Endothelial cell of umbilical vein (primary cell): ENCODE results near the gene PSME4. TPM values are rescaled to one million over a fixed set of nuclear protein-coding genes. Genes with fewer than 3 reads are reported as not detected.

Experiments used
- BruUV-seq: library from RNA; stranded (reverse); fragments of 400-500 nt; replicated peaks from 2 replicates; lab custom pipeline; 2021; lab: Mats Ljungman, UMichigan
- CTCF ChIA-PET: fragments of 300-600, 350-600 bp; sonication (Branson Sonifier 250); formaldehyde crosslinking; loops from one replicate; lab custom pipeline; 2021; ENCODE audit warnings: antibody characterized with exemption, inconsistent platforms; lab: Charles Lee
- POLR2A ChIA-PET: fragments of 300-600, 350-600 bp; sonication (Branson Sonifier 250); formaldehyde crosslinking; loops from one replicate; lab custom pipeline; 2021; ENCODE audit warnings: antibody characterized with exemption, inconsistent platforms; lab: Charles Lee
- DNase-seq: peaks from one replicate; pipeline ENCODE4 v3.0.0-alpha.2; 2011; ENCODE audit warnings: low read depth, low spot score
- FAIRE-seq: peaks from 2 replicates; lab custom pipeline; 2011; peaks lifted over from hg19 to GRCh38; lab: Jason Lieb, UNC
- H2AFZ ChIP-seq: 2 replicates; pipeline ENCODE4 v1.6.0; 2012; ENCODE audit warnings: low read depth, low read length, control low read depth, inconsistent platforms
- H3K27ac ChIP-seq: 2 replicates; pipeline ENCODE4 v1.5.1; 2011; ENCODE audit warnings: low read depth, mild to moderate bottlenecking, control low read depth, low read length, moderate library complexity; ENCODE audit not compliant: insufficient read depth
- H3K27me3 ChIP-seq, 2 experiments: 2 replicates each; pipeline versions ENCODE4 v1.6.0 to v1.6.1; 2011; ENCODE audit warnings: low read length in 2 of 2, mixed read lengths in 1 of 2; ENCODE audit not compliant: control insufficient read depth in 2 of 2, insufficient read depth in 2 of 2
- H3K36me3 ChIP-seq, 2 experiments: 2 replicates in 1 of 2; 3 replicates in 1 of 2; pipeline ENCODE4 v1.5.1; 2011; ENCODE audit warnings: low read length in 2 of 2, mild to moderate bottlenecking in 1 of 2, moderate library complexity in 1 of 2; ENCODE audit not compliant: control insufficient read depth in 2 of 2, insufficient read depth in 2 of 2; ENCODE audit errors: extremely low read depth in 1 of 2
- H3K4me1 ChIP-seq: 3 replicates; pipeline ENCODE4 v1.5.1; 2011; ENCODE audit warnings: mild to moderate bottlenecking, low read length; ENCODE audit not compliant: control insufficient read depth, insufficient read depth; ENCODE audit errors: extremely low read depth
- H3K4me2 ChIP-seq: 2 replicates; pipeline ENCODE4 v1.6.1; 2011; ENCODE audit warnings: low read length, control low read depth, mixed read lengths; ENCODE audit not compliant: insufficient read depth
- H3K4me3 ChIP-seq, 3 experiments: fragments of 200-600 bp in 1 of 3; sonication (generic), shearing (Covaris generic) in 1 of 3; replicated peaks in 1 of 3; 2 replicates each; pipeline ENCODE4 v1.5.1; 2011 to 2016; ENCODE audit warnings: control low read depth in 3 of 3, low read length in 3 of 3, mild to moderate bottlenecking in 2 of 3, inconsistent platforms in 1 of 3, low read depth in 1 of 3, moderate library complexity in 1 of 3; ENCODE audit not compliant: insufficient read depth in 1 of 3
- H3K79me2 ChIP-seq: 2 replicates; pipeline ENCODE4 v1.6.0; 2012; ENCODE audit warnings: low read length, inconsistent platforms; ENCODE audit not compliant: control insufficient read depth, insufficient read depth
- H3K9ac ChIP-seq: replicated peaks from 2 replicates; pipeline ENCODE3; 2011; ENCODE audit warnings: low read length, control low read depth; ENCODE audit not compliant: insufficient read depth; ENCODE audit errors: extremely low read depth
- H3K9me1 ChIP-seq: replicated peaks from 3 replicates; pipeline ENCODE4 v1.6.0; 2011; ENCODE audit warnings: mild to moderate bottlenecking, low read length; ENCODE audit not compliant: control insufficient read depth, insufficient read depth; ENCODE audit errors: extremely low read depth
- H3K9me3 ChIP-seq: replicated peaks from 2 replicates; pipeline ENCODE4 v1.5.1; 2012; ENCODE audit warnings: low read length, inconsistent platforms; ENCODE audit not compliant: control insufficient read depth, insufficient read depth
- H4K20me1 ChIP-seq: replicated peaks from 2 replicates; pipeline ENCODE3; 2011; ENCODE audit warnings: mild to moderate bottlenecking, low read length; ENCODE audit not compliant: control insufficient read depth, insufficient read depth; ENCODE audit errors: extremely low read depth
- CTCF ChIP-seq, 2 donors: IDR thresholded peaks; 1 replicate in 1 of 2; 2 replicates in 1 of 2; pipeline ENCODE4 v1.5.1; 2011; ENCODE audit warnings: low read length in 2 of 2, mild to moderate bottlenecking in 2 of 2, moderate library complexity in 2 of 2, control low read depth in 1 of 2, inconsistent platforms in 1 of 2, low read depth in 1 of 2; ENCODE audit not compliant: insufficient read depth in 1 of 2; ENCODE audit errors: extremely low read depth in 1 of 2
- EZH2 ChIP-seq: IDR thresholded peaks from 2 replicates; pipeline ENCODE4 v1.6.1; 2012; ENCODE audit warnings: borderline replicate concordance, low read depth, mild to moderate bottlenecking, moderate library complexity, low read length, inconsistent platforms; ENCODE audit not compliant: severe bottlenecking
- FOS ChIP-seq: IDR thresholded peaks from 2 replicates; pipeline ENCODE4 v1.6.1; 2011; ENCODE audit warnings: mild to moderate bottlenecking, low read length, moderate library complexity, borderline replicate concordance; ENCODE audit not compliant: insufficient read depth
- GATA2 ChIP-seq: IDR thresholded peaks from 2 replicates; pipeline ENCODE4 v1.7.0; 2011; ENCODE audit warnings: low read depth, mild to moderate bottlenecking, moderate library complexity, mixed read lengths, low read length; ENCODE audit not compliant: insufficient read length, insufficient read depth
- JUN ChIP-seq: IDR thresholded peaks from 2 replicates; pipeline ENCODE4 v1.6.1; 2011; ENCODE audit warnings: borderline replicate concordance, low read depth; ENCODE audit not compliant: insufficient read length, insufficient read depth
- MAX ChIP-seq: IDR thresholded peaks from 2 replicates; pipeline ENCODE4 v1.6.1; 2011; ENCODE audit not compliant: insufficient read depth, insufficient read length
- MYC ChIP-seq: IDR thresholded peaks from one replicate; pipeline ENCODE4 v1.6.1; 2011; ENCODE audit warnings: mild to moderate bottlenecking, low read depth, low read length
- POLR2A ChIP-seq: IDR thresholded peaks from 2 replicates; pipeline ENCODE4 v1.6.1; 2012; ENCODE audit warnings: low read depth, mild to moderate bottlenecking, control low read depth, low read length
- POLR2AphosphoS5 ChIP-seq: IDR thresholded peaks from 2 replicates; pipeline ENCODE4 v1.6.1; 2012; ENCODE audit warnings: low read depth, mild to moderate bottlenecking, control low read depth, low read length, moderate library complexity; ENCODE audit not compliant: insufficient read depth
- dilution Hi-C: fragments of 300-500 bp; cut with MboI; formaldehyde crosslinking; loops from one replicate; pipeline ENCODE4 v1.15.0; 2019; ENCODE audit warnings: low sequenced_read_pairs; ENCODE audit not compliant: extremely low pct_ligation_motif_present
- intact Hi-C: fragments of 100-400 bp; cut with micrococcal nuclease; formaldehyde crosslinking; loops from one replicate; pipeline ENCODE4 v1.10.0; 2022
- polyA plus RNA-seq, 4 experiments: library from polyadenylated mRNA; depleted of rRNA in 3 of 4; stranded (reverse) in 3 of 4; unstranded in 1 of 4; fragments of >200 nt; gene quantifications; 2 replicates each; pipeline versions ENCODE4 v1.2.1 to v1.2.3, GENCODE V29; 2011 to 2012; ENCODE audit warnings: missing spikeins in 1 of 4
- total RNA-seq: library from RNA; stranded (reverse); gene quantifications from 2 replicates; pipeline ENCODE4 v1.2.3, GENCODE V29; 2021

The PSME4 gene
- total and polyA plus RNA-seq, 2 donors (not counting 3 experiments of a cell fraction or from before 2014, with no cell fraction given) = 24.7 to 82.6 TPM

- H3K36me3 ChIP-seq = peaks cover 7 to 21% of the 10 kb centered on the region in 2 experiments
- intact Hi-C loops (no loop called here), dilution Hi-C loops (no loop called here)
- H3K4me3 ChIP-seq = no peak overlapping the region
- no peak overlapping the region for H3K4me2 ChIP-seq
- no peaks in the 10 kb centered on the region for H4K20me1 ChIP-seq
- ChIA-PET POLR2A (no interaction called here), CTCF (no interaction called here)
- no peaks in the 10 kb centered on the region for H3K27me3 ChIP-seq
- H3K9me3 ChIP-seq = no peaks in the 10 kb centered on the region
- no peak for DNase-seq
- no TSS peak for BruUV-seq
- H3K79me2 ChIP-seq = no peaks in the 10 kb centered on the region
- no peaks in the 10 kb centered on the region for H3K4me1 ChIP-seq
- no peak overlapping the region for H3K27ac ChIP-seq
- H2AFZ ChIP-seq = no peak overlapping the region
- H3K9me1 ChIP-seq = no peaks in the 10 kb centered on the region
- no peak for FAIRE-seq
- TF ChIP-seq FOS (no peak), EZH2 (no peak), MAX (no peak), GATA2 (no peak), POLR2AphosphoS5 (no peak), POLR2A (no peak), JUN (no peak), CTCF (IDR thresholded peaks at IDR 0.05; ENCODE audit: extremely low read depth in 1 of 2, insufficient read depth in 1 of 2, low read depth in 1 of 2, low read length in 2 of 2) (no peak), MYC (no peak)
- no peak overlapping the region for H3K9ac ChIP-seq
These were observed 104.8 kb downstream of the PSME4 start for GRCh38 chr2:53865962-53866361.
